ENCODE results near the gene FHIT.

The FHIT gene

GRCh38 chr3:60669636-60670035 lies 581.6 kb downstream of the FHIT start:
- Mint-ChIP-seq H3K36me3 (ENCODE audit: low read depth) (peaks cover 5% of the 10 kb centered on the region), H3K4me1 (no peaks in the 10 kb centered on the region), H3K27ac (no peak overlapping the region), H3K9me3 (peaks cover 41% of the 10 kb centered on the region), H3K27me3 (ENCODE audit: low read depth, poor library complexity) (no peaks in the 10 kb centered on the region), H3K4me3 (no peak overlapping the region)
- no peak for TF ChIP-seq CTCF (IDR thresholded peaks at IDR 0.05)
- DNase-seq: no peak

GRCh38 chr3:60660026-60660425 lies 591.2 kb downstream of the FHIT start:
- H3K4me3 Mint-ChIP-seq: no peak overlapping the region
- H3K27ac Mint-ChIP-seq: no peak overlapping the region
- H3K36me3 Mint-ChIP-seq (ENCODE audit: low read depth): peaks cover 25% of the 10 kb centered on the region
- H3K4me1 Mint-ChIP-seq: no peaks in the 10 kb centered on the region
- no peak for DNase-seq
- no peak for TF ChIP-seq CTCF (IDR thresholded peaks at IDR 0.05)
- peaks cover 2% of the 10 kb centered on the region for H3K27me3 Mint-ChIP-seq (ENCODE audit: low read depth, poor library complexity)
- peaks cover 69% of the 10 kb centered on the region for H3K9me3 Mint-ChIP-seq

GRCh38 chr3:60659098-60659497 lies 592.2 kb downstream of the FHIT start:
- Mint-ChIP-seq H3K4me1 (no peaks in the 10 kb centered on the region), H3K36me3 (ENCODE audit: low read depth) (peaks cover 23% of the 10 kb centered on the region), H3K27ac (no peak overlapping the region), H3K4me3 (no peak overlapping the region), H3K27me3 (ENCODE audit: low read depth, poor library complexity) (peaks cover 2% of the 10 kb centered on the region), H3K9me3 (peaks cover 62% of the 10 kb centered on the region)
- TF ChIP-seq CTCF (IDR thresholded peaks at IDR 0.05): no peak
- DNase-seq: no peak

GRCh38 chr3:60657972-60658371 lies 593.3 kb downstream of the FHIT start:
- Mint-ChIP-seq H3K4me3 (no peak overlapping the region), H3K36me3 (ENCODE audit: low read depth) (peaks cover 23% of the 10 kb centered on the region), H3K9me3 (peaks cover 54% of the 10 kb centered on the region), H3K4me1 (peaks cover 2% of the 10 kb centered on the region), H3K27ac (no peak overlapping the region), H3K27me3 (ENCODE audit: low read depth, poor library complexity) (peaks cover 2% of the 10 kb centered on the region)
- no peak for DNase-seq
- TF ChIP-seq CTCF (IDR thresholded peaks at IDR 0.05): no peak

GRCh38 chr3:60652829-60653228 lies 598.4 kb downstream of the FHIT start:
- peaks cover 7% of the 10 kb centered on the region for H3K9me3 Mint-ChIP-seq
- TF ChIP-seq CTCF (IDR thresholded peaks at IDR 0.05): no peak
- H3K4me1 Mint-ChIP-seq: peaks cover 5% of the 10 kb centered on the region
- no peak overlapping the region for H3K27ac Mint-ChIP-seq
- H3K36me3 Mint-ChIP-seq (ENCODE audit: low read depth): no peaks in the 10 kb centered on the region
- DNase-seq: no peak
- no peak overlapping the region for H3K4me3 Mint-ChIP-seq
- peaks cover 2% of the 10 kb centered on the region for H3K27me3 Mint-ChIP-seq (ENCODE audit: low read depth, poor library complexity)

GRCh38 chr3:60651799-60652198 lies 599.5 kb downstream of the FHIT start:
- Mint-ChIP-seq H3K9me3 (peaks cover 5% of the 10 kb centered on the region), H3K4me1 (peaks cover 5% of the 10 kb centered on the region), H3K4me3 (no peak overlapping the region), H3K36me3 (ENCODE audit: low read depth) (no peaks in the 10 kb centered on the region), H3K27ac (no peak overlapping the region), H3K27me3 (ENCODE audit: low read depth, poor library complexity) (peaks cover 2% of the 10 kb centered on the region)
- no peak for DNase-seq
- no peak for TF ChIP-seq CTCF (IDR thresholded peaks at IDR 0.05)
